SIG-M5 (cell line): ENCODE measurements around the gene TMEM229B.

Experiments used
- DNase-seq: peaks from one replicate; lab custom pipeline; 2025; lab: John Stamatoyannopoulos, UW

The TMEM229B gene

GRCh38 chr14:67487937-67488893, at the start of gene TMEM229B:
Gene TMEM229B (minus strand): TSS chr14:67488721. CDS start chr14:67473923, 14,798 bp downstream.
- DNase-seq: peak; percentile 14

- no peak for DNase-seq
Measured at GRCh38 chr14:67537736-67538135, 49.2 kb upstream of the TMEM229B start.

DNA sequence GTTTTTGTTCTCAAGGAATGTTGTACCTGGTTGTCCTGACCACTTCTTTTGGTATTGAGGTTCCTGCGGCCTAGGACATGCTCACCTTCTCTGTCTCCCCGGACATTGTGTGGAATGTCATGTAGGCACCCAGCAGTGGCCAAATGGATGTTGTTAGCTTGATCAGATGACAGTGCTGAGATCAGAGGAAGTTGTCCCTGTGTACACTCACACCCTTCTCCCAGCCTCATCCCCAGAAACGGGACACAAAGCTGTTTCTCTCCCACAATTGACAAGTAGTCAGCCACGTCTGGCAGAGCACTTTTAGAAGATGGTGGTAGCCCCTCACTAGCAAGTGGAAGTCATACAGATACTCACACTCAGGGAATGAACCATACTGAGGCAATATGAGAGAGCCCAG, 47.6 kb upstream of the TMEM229B start:
- no peak for DNase-seq

GRCh38 chr14:67533754-67534085, 45.2 kb upstream of the TMEM229B start:
- DNase-seq: no peak

- DNase-seq: no peak
Measured at GRCh38 chr14:67532998-67533753, 44.7 kb upstream of the TMEM229B start, which contains the start of gene PLEKHH1. Gene PLEKHH1 (plus strand): TSS chr14:67533290. CDS start chr14:67541868, 8,578 bp downstream.

DNA sequence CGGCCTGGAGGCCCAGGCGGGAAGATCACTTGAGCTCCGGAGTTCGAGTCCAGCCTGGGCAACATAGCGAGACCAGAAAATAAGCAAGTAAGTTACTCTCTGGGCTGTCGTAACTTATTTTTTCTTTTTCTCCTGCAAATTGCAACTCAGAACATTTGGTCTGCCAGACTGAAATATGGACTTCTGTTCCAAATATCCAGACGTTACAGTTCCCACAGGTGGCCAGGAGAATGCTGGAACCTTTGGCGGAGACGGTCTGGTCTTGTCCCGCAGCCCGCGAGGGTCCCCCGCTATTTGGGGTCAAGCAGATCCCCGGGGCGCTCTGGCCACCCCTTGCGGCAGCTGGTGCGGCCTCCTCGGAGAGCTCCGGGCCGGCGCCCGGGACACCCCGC, 44.1 kb upstream of the TMEM229B start:
- DNase-seq: no peak

DNA sequence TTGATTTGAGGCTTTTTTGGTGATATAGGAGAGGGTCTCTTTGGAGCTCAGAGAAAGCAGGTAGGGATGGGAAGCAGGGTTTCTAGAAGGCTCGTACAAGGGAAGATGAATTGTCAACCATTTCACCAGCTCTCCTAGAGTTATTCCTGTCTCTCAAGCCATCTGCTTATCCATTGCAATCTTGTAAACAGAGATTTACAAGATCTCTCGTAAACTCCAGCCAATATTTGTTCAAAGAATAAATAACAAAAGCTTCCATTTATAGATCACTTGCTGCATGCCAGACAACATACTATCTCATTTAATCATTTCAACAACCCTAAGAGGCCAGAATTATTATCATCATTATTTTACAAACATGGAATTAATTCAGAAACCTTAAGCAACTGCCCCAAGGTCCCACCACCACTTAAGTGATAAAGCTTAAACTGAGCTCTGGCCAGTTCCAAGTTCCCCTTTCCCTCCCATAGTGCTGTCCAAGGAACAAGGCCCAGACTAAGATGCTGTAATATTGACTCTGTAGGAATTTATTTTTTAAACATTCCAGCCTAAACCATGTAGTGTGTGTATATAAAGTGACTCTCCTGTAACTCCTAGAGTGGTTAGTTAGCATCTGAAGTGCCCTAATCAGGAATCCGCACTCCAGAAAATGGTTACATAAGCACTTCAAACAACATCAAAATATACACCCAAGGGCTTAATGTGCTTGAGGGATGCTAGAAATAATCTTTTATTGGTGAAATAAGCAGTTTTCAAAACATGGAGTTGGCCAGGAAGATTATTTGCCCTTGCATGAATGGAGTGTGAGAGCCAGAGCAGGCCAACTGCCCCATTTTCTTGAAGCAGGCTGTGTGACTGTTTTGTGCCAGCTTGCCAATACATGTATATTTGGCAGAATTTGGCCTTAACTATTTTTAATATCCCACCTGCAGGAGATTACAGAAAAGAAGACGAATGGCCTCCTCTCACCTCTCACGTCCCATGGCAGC, 41.7 kb upstream of the TMEM229B start:
- DNase-seq: no peak

DNA sequence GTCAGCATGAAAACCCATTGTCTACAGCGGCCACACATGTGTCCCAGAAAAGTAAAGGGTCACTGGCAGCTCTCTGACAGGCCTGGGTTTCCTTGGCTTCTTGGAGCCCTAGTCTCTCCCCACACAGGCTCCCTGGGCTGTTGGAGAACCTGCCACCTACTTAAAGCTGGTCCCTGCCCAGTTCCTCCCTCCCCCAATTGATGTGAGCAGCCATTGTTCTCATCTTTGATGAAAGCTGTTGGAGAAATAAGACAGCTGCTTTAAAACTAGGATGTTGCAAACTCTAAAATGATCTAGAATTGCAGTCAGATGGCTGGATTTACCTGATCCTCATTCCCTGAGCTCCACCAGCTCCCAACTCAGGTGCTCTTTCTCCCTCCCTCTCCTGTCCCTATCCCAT, 39.8 kb upstream of the TMEM229B start:
- DNase-seq: no peak

DNA sequence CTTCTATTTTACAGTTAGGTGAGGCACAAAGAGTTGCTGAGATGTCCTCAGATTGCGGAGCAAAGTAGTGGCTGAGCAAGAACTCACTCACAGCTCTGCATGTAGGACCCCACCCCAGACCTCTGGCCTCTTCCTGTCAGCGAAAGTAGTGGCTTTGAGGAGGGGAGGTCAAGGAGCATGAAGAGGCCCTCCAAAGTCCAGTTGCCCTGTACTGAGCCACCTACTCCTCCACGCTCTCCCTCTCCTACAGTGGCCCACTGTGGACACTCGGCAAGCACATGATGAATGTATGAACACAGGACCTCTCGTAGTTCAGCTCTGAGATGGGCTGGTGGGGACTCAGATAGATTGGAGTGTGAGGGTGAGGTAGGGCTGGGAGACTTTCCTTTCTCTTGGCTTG, 39.2 kb upstream of the TMEM229B start:
- no peak for DNase-seq

- no peak for DNase-seq
Measured at GRCh38 chr14:67526676-67527459, 38.3 kb upstream of the TMEM229B start.

DNA sequence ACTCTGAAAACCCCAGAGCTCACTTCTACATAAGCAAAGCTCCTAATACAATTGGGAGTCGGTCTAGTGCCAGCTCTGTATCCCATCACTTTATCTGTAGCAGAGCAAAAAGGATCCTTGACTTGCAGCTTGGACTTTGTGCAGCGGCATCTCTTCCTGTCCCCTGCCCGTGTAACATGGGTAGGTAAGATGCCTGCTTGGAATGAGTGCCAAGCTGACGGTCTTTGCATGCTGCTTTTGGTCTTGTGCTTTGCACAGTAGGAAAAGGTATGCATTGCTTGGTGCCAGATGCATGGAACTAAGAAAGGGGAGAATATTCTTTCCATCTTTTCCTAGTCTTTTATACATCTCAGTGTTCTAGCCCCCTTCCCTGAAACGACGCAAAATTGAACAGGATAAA, 37.7 kb upstream of the TMEM229B start:
- DNase-seq: no peak

GRCh38 chr14:67525389-67525788, 36.9 kb upstream of the TMEM229B start:
- DNase-seq: no peak

GRCh38 chr14:67524634-67524963, 36.1 kb upstream of the TMEM229B start:
- no peak for DNase-seq

GRCh38 chr14:67523764-67524633, 35.5 kb upstream of the TMEM229B start:
- DNase-seq: no peak

DNA sequence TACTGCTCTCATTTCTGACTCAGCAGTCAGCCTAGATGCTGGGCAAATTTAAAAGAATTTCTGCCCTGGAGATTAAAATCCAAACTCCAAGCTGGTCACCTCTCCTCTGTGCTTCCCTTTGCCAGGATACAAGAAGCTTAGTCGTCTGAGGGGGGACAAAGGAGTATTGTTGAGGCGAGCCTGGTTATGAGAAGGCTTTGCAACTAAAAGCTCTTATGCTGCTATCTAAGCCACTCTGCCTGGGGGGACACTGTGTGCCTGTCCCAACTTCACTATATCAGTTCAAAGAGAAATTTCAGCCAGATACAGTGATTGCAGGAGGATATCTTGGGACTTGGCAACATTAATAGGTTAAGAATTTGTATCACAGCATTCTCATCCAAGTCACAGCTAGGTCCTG, 33.7 kb upstream of the TMEM229B start:
- no peak for DNase-seq

DNA sequence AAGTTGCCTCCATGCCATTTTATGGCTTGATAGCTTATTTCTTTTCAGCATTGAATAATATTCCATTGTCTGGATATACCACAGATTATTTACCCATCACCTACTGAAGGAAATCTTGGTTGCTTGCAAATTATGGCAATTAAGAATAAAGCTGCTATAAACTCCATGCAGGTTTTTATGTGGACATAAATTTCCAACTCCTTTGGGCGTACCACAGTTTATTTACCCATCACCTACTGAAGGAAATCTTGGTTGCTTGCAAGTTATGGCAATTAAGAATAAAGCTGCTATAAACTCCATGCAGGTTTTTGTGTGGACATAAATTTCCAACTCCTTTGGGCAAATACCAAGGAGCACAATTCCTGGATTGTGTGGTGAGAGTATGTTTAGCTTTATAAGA, 32.0 kb upstream of the TMEM229B start:
- DNase-seq: no peak

DNA sequence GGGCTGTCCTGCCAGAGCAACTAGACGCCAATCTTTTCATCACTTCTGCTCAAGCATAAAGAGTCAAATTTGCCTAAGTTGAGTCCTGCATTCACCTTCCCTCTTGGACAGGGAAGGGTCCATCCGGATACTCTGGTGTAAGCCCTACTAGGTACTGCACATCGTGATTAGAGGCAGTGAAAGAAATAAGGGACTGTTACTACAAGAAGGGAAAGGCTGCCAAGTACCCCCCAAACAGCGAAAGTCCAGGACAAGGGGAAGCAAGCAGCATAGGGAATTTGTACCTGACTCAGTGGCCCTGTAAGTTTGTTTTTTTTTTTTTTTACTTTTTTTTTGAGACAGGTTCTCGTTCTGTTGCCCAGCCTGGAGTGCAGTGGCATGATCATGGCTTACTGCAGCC, 30.9 kb upstream of the TMEM229B start:
- DNase-seq: no peak

GRCh38 chr14:67517083-67517482, 28.6 kb upstream of the TMEM229B start:
- no peak for DNase-seq

GRCh38 chr14:67516676-67517075, 28.2 kb upstream of the TMEM229B start:
- no peak for DNase-seq

- no peak for DNase-seq
Measured at GRCh38 chr14:67515386-67516079, 27.0 kb upstream of the TMEM229B start.
